ENCODE results near the gene ZBTB26.

Gene ZBTB26

DNA sequence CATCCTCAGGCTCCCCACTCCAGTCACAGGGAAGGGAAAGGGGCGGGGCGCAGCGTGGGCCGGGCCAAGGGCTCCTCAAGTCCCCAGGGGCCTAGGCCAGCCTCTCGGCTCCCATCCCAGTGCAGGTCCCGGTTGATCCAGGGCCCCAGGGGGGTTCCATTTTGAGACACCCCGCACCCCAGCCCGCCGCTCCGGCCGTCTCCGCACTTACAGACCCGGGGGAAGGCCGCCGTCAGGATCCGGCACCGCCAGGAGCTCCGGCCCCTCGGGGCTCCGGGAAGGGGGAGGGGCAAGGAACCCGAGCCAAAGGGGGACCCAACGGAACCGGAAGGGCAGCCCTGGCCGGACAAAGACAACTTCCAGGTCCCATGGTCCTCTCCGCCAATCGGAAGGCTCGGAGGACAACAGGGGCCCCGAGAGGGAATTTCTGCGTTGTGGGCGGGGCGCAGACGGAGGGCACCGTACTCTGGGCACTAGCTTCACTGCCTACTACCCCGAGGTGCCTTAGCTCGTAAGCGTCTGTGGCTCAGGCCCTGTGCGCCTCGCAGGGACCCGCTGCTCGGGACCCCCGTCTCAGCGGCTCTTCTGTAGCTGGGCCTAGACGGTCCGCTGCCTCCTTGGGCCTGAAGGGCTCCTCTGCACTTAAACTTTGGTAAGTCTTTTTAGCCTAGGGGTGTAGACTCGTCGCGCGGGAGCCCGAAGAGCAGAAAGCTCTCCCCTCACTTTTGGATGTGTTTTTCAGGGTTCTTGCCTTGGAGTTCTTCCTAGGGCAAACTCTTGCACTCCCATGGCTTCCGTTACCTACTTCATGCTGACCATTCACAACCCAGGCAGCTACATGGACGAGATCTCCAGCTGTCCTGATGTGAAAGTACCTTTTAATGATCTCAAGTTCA is at the start of gene ZBTB26:
TSS of gene ZBTB26 (minus strand) at position 287 of the 896 bp plus-strand sequence. CDS start 11,578 bp downstream, outside the sequence.
- DNase-seq = peak; percentile 90

- DNase-seq = no peak
These were observed 47.3 kb upstream of the ZBTB26 start for GRCh38 chr9:122978601-122979000.

GRCh38 chr9:122975196-122975595 is 43.9 kb upstream of the ZBTB26 start:
- no peak for DNase-seq

DNA sequence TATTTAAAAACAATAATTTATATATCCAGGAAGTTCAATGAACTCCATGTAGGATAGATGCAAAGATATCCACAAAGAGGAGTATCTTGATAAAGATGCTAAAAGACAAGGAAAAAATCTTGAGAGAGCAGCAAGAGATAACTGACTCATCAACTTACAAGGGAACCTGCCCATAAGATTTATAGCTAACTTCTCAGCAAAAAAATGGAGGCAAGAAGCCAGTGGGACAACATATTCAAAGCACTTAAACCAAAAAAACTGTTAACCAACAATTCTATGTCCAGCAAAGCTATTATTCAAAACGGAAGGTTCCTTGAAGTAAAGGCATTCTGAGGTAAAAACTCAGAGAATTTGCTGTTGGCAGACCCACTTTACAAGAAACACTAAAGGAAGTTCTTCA is 29.8 kb upstream of the ZBTB26 start:
- no peak for DNase-seq

GRCh38 chr9:122955961-122956360 is 24.6 kb upstream of the ZBTB26 start:
- no peak for DNase-seq

GRCh38 chr9:122954253-122954691 is 23.0 kb upstream of the ZBTB26 start:
- no peak for DNase-seq

DNA sequence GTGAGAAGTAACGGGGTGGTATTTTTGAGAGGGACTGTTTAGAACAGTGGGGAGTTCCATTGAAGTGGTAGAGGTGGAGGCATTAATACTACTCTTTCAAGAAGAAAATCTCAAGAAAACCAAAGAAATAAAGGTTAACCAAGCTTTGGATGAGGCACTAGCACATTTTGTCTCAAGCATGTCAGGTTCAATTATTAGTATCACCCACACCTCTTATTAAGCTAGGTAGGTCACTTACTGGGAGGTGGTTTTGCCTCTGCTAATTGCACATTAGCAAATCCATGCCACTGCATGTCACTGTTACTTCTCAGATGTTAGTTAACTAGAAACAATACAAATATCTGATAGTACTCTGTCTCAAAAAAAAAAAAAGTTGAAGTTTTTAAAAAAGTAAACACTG is 19.7 kb upstream of the ZBTB26 start:
- DNase-seq = no peak

DNA sequence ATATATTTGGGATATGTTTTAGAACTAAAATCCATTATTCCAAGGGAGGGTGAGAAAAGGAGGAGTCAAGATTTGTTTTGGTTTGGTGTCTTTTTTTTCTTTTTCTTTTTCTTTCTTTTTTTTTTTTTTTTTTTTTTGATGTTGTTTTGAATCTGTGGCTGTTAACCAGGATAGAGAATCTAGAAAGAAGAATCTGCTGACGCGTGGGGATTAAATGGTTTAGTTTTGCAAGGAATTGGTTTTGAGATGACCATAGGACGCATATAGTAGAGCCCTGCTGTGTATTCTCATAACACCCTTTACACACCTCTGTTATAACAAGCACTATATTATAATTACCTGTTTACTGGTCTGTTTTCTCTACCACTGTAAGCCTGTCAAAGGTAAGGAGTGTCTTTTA is 19.0 kb upstream of the ZBTB26 start:
- no peak for DNase-seq

GRCh38 chr9:122949696-122950095 is 18.4 kb upstream of the ZBTB26 start:
- DNase-seq = no peak

- DNase-seq = no peak
These were observed 17.0 kb upstream of the ZBTB26 start for GRCh38 chr9:122948313-122948712.

DNA sequence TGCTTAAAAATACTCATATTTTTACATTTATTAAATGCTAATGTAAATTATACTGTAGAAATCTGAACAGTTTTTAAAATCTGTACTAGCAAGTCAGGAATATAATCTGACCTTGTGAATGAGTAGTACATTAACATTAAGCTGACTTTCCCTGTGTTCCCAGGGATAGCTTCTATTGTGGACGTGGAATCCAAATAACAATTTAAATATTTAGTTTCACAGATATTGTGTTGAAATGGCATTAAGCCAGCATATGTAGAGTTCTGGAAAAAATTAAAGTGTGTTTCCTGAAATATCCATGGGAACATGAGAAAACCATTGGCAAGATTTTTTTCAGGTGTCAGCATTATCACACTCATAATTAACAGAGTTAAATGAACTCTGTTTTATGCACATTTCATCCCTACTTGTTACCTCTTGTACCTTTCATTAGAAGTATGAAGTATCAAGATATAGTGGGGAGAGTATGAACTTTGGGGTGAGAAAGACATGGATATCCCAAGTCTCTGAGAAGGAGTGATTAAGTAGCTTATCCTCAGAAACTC is 15.2 kb upstream of the ZBTB26 start:
- no peak for DNase-seq

DNA sequence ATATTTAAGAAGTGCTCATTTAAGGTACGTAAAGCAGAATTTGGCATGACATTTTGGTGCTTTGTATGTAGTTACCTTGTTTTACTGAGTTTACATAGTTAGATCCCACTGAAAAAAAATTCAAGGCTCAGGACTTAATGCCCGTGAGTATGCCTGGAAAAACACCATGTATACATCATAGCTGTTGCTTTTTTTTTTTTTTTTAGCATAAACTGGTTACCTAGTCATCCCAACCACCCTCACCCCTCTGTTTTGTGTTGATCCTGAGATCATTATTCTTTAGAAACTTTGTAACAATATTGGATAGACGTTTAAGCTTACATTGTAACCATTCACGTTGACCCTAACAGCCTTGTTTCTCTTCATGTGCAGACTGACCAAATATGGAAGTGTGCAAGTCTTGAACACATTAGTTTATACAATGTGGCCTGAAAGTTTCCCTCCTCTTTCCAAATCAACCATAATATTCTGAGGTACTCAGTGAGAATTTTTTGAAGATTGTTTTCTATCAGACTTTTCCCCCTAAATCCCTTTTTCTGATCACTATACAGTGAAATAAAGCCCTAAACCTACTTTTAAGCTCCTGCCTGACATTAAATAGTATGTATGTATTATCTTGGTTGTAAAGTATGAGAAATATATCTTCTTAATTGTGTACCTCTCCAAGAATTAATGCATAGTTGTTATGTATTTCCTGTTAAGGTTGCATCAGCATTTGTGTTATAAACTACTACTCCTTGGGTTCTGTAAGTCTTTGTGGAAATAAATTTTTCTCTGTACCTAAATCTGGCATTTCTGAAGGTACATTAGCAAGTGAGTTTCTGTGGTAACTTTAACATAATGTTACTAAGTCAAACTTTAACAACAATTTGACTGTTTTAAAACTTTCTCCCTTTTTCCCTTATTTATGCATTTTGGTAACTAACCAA is 13.9 kb upstream of the ZBTB26 start:
- no peak for DNase-seq

DNA sequence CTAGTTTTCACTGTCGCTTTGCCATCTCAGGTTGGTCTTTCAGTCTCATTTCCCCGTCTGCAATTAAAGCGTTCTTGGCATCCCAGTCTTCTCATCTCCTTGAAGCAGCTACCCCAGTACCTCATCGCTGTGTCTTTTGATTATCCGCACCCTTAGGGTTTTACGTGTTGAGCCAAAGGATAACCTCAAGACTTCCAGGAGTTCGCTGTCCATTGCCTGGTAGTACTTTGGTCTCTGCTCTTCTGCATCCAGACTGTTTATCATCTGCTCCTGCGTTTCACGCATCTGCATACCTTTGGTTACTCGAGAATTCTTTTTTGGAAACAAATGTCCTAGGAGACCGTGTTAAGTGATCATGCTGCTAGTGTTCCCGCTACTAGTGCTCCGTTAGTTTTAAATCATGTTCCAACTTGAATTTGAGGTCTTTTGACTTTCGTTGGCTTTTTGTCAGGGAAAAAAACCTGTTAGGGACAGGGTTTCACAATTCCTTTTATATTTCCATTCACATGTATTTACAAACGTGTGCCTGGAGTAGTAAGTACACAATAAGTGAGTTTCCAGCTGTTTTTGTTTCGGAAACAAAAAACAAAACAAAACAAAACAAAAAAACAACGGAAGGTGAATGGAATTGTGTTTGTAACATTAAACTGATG is 10.4 kb upstream of the ZBTB26 start:
- DNase-seq = no peak

DNA sequence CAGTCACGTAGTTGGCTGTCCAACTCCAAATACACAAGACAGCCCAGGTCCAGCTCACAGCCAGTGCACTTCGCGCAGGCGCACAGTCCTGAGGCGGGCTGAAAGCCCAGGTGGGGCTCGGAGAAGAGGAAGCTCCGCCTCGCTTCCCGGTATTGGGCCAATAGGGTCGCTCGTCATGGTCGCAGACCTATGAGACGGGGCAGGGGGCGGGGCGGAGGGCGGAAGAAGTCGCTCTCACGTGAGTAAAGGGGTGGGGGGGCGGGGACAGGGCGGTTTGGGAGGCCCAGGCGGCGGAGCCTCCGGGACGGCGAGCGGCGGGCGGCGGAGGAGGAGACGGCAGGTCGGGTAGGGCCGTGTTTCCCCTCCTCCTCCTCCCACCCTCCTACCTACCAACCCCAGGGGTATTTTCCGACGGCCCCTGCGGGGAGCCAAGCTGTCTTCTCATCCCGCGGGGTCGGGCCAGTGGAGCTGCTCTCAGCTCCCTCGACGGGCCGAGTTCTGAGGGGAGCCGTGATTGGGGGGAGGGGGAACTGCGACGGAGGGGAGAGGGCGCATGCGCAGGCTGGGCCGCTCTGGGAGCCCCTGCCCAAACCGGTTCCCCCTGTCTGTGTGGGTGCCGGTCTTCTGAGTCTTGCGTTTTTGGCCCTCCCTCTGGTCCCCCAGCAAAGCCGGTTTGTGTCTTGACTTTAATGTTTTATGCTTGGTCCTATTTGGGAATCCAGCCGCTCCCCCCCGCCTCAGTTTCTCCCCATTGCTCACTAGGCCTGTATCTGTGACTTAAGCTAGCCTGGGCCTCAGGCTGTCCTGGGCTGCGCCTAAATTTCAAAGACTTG is 9.7 kb upstream of the ZBTB26 start, which contains the start of gene RABGAP1:
TSS of gene RABGAP1 (plus strand) at position 272 of the 833 bp plus-strand sequence. CDS start 16,040 bp downstream, outside the sequence.
- peak; percentile 99 for DNase-seq

DNA sequence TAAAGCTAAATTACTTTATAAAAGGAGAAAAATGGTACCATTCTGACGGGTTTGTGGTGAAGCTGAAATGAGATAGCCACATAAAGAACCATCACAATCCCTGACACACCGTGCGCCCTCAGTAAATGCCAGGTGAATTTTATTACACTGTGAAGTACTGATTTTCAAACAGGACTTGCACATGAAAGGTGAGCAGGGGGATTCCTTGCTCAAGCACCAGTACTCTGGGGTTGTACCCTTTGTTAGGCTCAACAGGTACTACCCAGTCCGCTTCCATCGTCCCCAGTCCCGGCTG is 9.1 kb upstream of the ZBTB26 start:
- no peak for DNase-seq

DNA sequence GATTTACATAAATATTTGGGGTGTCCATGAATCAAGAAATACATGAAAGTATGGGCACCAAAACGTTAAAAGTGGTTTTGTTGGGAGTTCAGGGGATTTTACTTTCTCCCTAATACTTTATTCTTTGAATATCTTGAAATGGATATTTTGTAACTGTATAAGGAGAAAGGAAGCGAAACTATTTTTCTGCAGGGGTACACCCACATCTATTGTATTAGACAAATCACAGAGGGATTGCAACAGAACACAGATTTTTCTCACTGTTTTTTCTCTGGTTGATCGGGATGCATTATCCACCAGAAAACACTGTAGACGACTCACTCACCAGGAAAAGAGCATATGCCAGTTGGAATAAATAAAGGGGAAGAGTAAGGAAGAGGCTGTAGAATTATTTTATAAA is 8.3 kb upstream of the ZBTB26 start:
- no peak for DNase-seq

- DNase-seq = no peak
These were observed 5.6 kb upstream of the ZBTB26 start for GRCh38 chr9:122936883-122937282.

- DNase-seq = no peak
These were observed 5.2 kb upstream of the ZBTB26 start for GRCh38 chr9:122936464-122936863.

DNA sequence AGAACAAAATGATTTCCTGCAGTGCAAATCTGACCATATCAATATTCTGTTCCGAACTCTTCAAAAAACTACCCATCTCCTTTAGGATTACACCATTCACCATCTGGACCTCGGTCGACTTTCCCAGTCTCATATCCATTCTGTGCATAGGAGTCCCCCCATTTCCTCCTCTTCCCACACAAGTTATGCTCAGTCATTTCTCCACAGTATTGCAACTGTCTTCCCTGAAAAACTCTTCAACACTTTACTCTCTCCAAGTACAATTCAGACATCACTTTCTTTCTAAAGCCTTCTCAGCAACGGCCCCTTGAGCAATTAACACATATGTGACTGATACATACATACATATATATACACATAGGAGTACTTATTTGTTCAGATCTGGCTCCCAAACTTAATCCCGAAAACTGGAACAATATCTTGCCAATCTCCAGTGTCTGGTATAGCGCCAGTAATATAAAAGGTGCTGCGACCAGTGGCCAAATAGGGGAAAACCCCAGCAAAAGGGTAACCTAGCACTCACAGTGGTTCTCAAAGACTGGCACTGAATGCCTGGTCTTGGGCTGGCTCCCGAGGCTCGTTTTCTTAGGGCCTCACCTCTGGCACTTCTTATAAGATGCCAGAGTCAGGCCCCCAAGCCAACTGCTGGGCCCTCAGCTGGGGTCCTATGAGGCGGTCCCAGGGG is 629 bp downstream of the ZBTB26 start:
- DNase-seq = no peak

DNA sequence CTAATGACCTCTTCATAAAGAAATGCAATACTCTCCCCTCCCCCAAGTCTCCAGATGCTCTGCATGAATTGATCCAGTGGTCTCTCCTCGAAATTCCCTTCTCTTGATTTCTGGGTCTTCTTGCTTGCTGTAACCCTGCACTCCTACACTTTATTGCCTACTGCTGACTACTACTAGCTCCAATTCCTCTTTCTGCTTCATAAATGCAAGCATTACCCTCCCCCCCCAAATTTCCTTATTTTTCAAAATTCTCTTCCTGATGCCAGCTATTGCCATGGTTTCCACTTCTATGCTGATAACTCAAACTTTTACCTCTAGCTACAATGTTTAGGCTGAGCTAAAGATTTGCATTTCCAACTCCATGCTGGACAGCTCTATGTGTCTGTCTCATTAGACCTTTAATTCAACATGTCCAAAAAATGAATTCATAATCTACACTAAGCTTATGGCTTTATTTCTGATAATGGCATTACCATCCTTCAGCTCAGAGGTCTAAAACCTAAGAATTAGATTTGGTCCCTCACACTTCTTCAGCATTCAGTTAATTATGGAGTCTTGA is 1.4 kb downstream of the ZBTB26 start:
- no peak for DNase-seq

DNA sequence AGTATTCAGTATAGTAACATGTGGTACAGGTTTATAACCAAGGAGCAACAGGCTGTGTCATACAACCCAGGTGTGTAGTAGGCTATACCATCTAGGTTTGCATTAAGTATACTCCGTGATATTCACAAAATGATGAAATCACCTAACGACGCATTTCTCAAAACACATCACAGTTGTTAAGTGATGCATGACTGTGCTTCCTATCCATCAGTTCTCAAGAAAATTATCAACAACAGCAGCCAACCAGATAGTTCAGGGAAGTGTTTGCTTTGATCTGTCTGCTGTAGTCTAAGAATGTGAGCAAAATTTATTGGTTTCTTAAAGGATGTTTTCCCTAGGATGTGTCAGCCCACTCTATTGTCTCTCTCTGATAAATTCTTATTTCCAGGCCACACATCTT is 7.4 kb downstream of the ZBTB26 start:
- no peak for DNase-seq

Measured in CD4-positive, alpha-beta T cell treated with Interleukin-6 for 4 hours (primary cell).